ENCODE data around the gene RGS7. TPM values are rescaled to one million over a fixed set of nuclear protein-coding genes. Genes with fewer than 3 reads are reported as not detected.
"Not testable (repeated sequence)": the region's sequence is repeated elsewhere in the genome, so short reads cannot be mapped to it uniquely, and the experiment has no call there.

Gene RGS7
- total RNA-seq, 1 donor: 0.36 TPM

GRCh38 chr1:240909701-240910457 is 447.1 kb downstream of the RGS7 start:
- Histone ChIP-seq H3K27ac (ENCODE audit: low read depth, low read length) (no peak overlapping the region), H3K27me3 (ENCODE audit: insufficient read depth, low read length) (no peaks in the 10 kb centered on the region), H3K79me2 (ENCODE audit: insufficient read depth, low read length) (no peaks in the 10 kb centered on the region), H3K9me3 (ENCODE audit: low read depth, low read length) (no peaks in the 10 kb centered on the region), H3K4me1 (ENCODE audit: insufficient read depth, low read length) (no peaks in the 10 kb centered on the region), H3K4me2 (ENCODE audit: insufficient read depth, low read length) (no peak overlapping the region), H3K4me3 (ENCODE audit: insufficient read depth, low read length) (no peak overlapping the region), H3K36me3 (ENCODE audit: insufficient read depth, low read length) (no peaks in the 10 kb centered on the region), H4K20me1 (ENCODE audit: insufficient read depth, low read length) (no peaks in the 10 kb centered on the region), H2AFZ (ENCODE audit: low read length) (no peak overlapping the region)
- TF ChIP-seq CTCF (IDR thresholded peaks at IDR 0.05; ENCODE audit: extremely low read depth, low read depth, low read length): no peak
- no peak for DNase-seq (ENCODE audit: insufficient read length, low spot score, missing footprints)

GRCh38 chr1:240906477-240906876 is 450.5 kb downstream of the RGS7 start:
- H3K4me1 ChIP-seq (ENCODE audit: insufficient read depth, low read length): no peaks in the 10 kb centered on the region
- no peak for TF ChIP-seq CTCF (IDR thresholded peaks at IDR 0.05; ENCODE audit: extremely low read depth, low read depth, low read length)
- H3K79me2 ChIP-seq (ENCODE audit: insufficient read depth, low read length): no peaks in the 10 kb centered on the region
- H3K4me2 ChIP-seq (ENCODE audit: insufficient read depth, low read length): no peak overlapping the region
- no peak overlapping the region for H3K4me3 ChIP-seq (ENCODE audit: insufficient read depth, low read length)
- H3K27me3 ChIP-seq (ENCODE audit: insufficient read depth, low read length): no peaks in the 10 kb centered on the region
- no peaks in the 10 kb centered on the region for H3K36me3 ChIP-seq (ENCODE audit: insufficient read depth, low read length)
- DNase-seq (ENCODE audit: insufficient read length, low spot score, missing footprints): no peak
- H3K9me3 ChIP-seq (ENCODE audit: low read depth, low read length): no peaks in the 10 kb centered on the region
- H2AFZ ChIP-seq (ENCODE audit: low read length): no peak overlapping the region
- H3K27ac ChIP-seq (ENCODE audit: low read depth, low read length): no peak overlapping the region
- H4K20me1 ChIP-seq (ENCODE audit: insufficient read depth, low read length): no peaks in the 10 kb centered on the region

DNA sequence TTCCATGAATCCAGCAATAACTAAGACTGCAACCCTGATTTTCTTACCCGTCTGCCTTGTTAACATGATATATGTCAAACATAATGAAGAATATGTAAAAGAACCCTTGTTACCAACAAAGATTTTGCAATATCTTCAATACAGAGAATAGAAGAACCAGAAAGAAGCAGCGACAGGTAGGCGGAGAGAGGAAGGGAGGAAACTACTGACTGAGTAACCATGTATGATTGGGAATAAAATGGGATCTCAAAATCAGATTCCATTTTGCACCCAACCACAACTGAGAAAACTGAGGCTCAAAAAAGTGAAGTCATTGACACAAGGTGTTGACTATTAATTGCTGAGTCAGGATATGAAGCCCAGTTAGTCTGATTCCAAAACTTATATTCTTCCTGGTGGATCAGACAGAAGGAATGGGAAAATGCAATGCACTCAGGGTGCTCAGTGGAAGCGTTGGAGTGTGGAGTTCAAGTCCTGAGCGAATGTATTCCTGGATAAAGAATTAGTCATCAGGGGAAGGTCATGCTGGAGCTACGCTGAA is 451.7 kb downstream of the RGS7 start:
- no peaks in the 10 kb centered on the region for H3K36me3 ChIP-seq (ENCODE audit: insufficient read depth, low read length)
- H3K27me3 ChIP-seq (ENCODE audit: insufficient read depth, low read length): no peaks in the 10 kb centered on the region
- no peak for DNase-seq (ENCODE audit: insufficient read length, low spot score, missing footprints)
- no peak overlapping the region for H3K4me3 ChIP-seq (ENCODE audit: insufficient read depth, low read length)
- no peak overlapping the region for H2AFZ ChIP-seq (ENCODE audit: low read length)
- no peaks in the 10 kb centered on the region for H3K79me2 ChIP-seq (ENCODE audit: insufficient read depth, low read length)
- H3K27ac ChIP-seq (ENCODE audit: low read depth, low read length): no peak overlapping the region
- no peak overlapping the region for H3K4me2 ChIP-seq (ENCODE audit: insufficient read depth, low read length)
- no peaks in the 10 kb centered on the region for H3K9me3 ChIP-seq (ENCODE audit: low read depth, low read length)
- no peaks in the 10 kb centered on the region for H4K20me1 ChIP-seq (ENCODE audit: insufficient read depth, low read length)
- no peak for TF ChIP-seq CTCF (IDR thresholded peaks at IDR 0.05; ENCODE audit: extremely low read depth, low read depth, low read length)
- no peaks in the 10 kb centered on the region for H3K4me1 ChIP-seq (ENCODE audit: insufficient read depth, low read length)

DNA sequence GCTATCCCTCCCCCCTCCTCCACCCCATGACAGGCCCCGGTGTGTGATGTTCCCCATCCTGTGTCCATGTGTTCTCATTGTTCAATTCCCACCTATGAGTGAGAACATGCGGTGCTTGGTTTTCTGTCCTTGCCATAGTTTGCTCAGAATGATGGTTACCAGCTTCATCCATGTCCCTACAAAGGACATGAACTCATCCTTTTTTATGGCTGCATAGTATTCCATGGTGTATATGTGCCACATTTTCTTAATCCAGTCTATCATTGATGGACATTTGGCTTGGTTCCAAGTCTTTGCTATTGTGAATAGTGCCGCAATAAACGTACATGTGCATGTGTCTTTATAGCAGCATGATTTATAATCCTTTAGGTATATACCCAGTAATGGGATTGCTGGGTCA is 461.6 kb downstream of the RGS7 start:
- H3K4me2 ChIP-seq (ENCODE audit: insufficient read depth, low read length); DNase-seq (ENCODE audit: insufficient read length, low spot score, missing footprints); H3K9me3 ChIP-seq (ENCODE audit: low read depth, low read length); H3K4me3 ChIP-seq (ENCODE audit: insufficient read depth, low read length); H3K79me2 ChIP-seq (ENCODE audit: insufficient read depth, low read length); H3K27ac ChIP-seq (ENCODE audit: low read depth, low read length); H3K27me3 ChIP-seq (ENCODE audit: insufficient read depth, low read length); H3K36me3 ChIP-seq (ENCODE audit: insufficient read depth, low read length); H3K4me1 ChIP-seq (ENCODE audit: insufficient read depth, low read length); H4K20me1 ChIP-seq (ENCODE audit: insufficient read depth, low read length); H2AFZ ChIP-seq (ENCODE audit: low read length): not testable (repeated sequence)

All from osteoblast (primary cell).